Measurements from ENCODE around the gene ZKSCAN7.
"Not testable (repeated sequence)": the region's sequence is repeated elsewhere in the genome, so short reads cannot be mapped to it uniquely, and the experiment has no call there.

- TF ChIP-seq POLR2A (IDR thresholded peaks at IDR 0.05); CTCF (IDR thresholded peaks at IDR 0.05 in 4 of 5, conservative IDR thresholded peaks at IDR 0.05 in 1 of 5): not testable (repeated sequence)
Measured at GRCh38 chr3:44578316-44578715, 23.3 kb downstream of the ZKSCAN7 start.

Measured in gastrocnemius medialis (tissue), 4 donors.